Femur (tissue), 1 donor: ENCODE data around the gene MUC3A.
"Not testable (repeated sequence)": the region's sequence is repeated elsewhere in the genome, so short reads cannot be mapped to it uniquely, and the experiment has no call there.

Source experiments
- DNase-seq: peaks from one replicate; pipeline ENCODE4 v3.0.0-alpha.2; 2017

MUC3A gene, protein sequence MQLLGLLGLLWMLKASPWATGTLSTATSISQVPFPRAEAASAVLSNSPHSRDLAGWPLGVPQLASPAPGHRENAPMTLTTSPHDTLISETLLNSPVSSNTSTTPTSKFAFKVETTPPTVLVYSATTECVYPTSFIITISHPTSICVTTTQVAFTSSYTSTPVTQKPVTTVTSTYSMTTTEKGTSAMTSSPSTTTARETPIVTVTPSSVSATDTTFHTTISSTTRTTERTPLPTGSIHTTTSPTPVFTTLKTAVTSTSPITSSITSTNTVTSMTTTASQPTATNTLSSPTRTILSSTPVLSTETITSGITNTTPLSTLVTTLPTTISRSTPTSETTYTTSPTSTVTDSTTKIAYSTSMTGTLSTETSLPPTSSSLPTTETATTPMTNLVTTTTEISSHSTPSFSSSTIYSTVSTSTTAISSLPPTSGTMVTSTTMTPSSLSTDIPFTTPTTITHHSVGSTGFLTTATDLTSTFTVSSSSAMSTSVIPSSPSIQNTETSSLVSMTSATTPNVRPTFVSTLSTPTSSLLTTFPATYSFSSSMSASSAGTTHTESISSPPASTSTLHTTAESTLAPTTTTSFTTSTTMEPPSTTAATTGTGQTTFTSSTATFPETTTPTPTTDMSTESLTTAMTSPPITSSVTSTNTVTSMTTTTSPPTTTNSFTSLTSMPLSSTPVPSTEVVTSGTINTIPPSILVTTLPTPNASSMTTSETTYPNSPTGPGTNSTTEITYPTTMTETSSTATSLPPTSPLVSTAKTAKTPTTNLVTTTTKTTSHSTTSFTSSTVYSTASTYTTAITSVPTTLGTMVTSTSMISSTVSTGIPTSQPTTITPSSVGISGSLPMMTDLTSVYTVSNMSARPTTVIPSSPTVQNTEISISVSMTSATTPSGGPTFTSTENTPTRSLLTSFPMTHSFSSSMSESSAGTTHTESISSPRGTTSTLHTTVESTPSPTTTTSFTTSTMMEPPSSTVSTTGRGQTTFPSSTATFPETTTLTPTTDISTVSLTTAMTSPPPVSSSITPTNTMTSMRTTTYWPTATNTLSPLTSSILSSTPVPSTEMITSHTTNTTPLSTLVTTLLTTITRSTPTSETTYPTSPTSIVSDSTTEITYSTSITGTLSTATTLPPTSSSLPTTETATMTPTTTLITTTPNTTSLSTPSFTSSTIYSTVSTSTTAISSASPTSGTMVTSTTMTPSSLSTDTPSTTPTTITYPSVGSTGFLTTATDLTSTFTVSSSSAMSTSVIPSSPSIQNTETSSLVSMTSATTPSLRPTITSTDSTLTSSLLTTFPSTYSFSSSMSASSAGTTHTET (N-terminal part only)

DNA sequence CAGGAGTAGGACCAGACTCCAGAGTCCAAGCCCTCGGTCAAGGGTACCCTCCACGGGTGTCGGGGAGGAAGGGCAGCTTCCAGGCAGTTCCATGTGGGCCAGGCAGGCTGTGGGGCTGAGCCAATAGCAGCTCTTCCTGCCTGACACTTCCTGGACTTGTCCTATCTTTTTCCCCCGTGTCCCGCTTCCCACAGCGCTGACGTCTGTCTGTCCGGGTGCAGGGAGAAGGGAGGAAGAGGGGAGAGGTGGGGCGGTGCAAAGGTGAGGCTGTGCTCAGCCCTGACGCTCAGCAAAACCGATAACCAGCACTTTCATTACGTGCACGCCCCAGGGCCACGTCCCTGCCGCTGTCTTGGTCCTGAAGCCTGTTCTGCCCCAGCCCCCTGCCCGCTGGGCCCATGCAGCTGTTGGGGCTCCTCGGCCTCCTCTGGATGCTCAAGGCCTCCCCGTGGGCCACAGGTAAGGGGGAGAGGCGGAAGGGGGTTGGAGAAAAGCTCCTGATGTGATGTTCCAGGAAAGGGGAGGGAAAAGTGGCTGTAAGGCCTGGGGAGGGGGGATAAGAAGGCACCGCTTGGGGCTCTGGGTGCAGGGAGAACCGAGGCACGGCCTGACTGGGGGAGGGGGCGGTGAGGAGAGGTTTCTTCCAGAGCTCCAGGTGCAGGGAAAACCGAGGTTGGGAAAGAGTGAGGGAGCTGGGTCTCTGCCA lies at the start of gene MUC3A:
Gene MUC3A, plus strand, starts transcription at position 308 of the 706 bp plus-strand sequence. Its CDS starts 91 bp downstream, at position 399.
- no peak for DNase-seq

DNA sequence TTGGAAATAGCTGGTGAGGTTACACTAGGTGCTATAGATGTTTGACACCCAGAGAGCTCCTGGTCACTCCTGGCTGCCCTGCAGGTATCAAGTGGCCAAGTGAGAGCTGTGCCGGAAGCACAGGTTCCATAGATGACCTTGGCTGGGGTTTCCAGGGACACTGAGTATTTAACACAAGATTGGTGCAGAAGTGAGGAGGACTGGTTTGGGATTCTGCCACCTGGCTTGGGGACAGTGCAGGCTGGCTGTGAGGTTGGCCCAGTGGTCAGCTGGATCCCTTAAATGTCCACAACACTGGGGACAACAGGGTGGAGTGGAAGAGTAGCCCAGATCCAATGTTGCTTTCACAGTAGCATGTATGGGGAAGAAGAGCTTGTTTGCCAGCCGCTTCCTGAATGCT lies 48.4 kb upstream of the MUC3A start:
- DNase-seq, result no peak

DNA sequence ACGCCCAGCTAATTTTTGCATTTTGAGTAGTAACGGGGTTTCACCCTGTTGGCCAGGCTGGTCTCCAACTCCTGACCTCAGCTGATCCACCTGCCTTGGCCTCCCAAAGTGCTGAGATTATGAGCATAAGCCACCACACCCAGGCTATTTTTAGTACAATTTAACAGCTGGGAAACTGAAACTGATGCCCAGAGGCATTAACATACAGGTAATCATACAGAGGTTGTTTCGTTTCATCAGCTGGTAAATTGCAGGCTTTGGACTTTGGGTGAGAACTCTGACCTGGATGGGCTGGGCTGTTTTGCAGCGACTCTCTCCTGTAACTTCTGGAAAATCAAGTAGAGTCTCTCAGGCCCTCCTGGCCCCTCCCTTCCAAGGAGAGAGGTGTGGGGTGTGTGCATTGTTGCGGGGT lies 47.4 kb upstream of the MUC3A start:
- no peak for DNase-seq

DNA sequence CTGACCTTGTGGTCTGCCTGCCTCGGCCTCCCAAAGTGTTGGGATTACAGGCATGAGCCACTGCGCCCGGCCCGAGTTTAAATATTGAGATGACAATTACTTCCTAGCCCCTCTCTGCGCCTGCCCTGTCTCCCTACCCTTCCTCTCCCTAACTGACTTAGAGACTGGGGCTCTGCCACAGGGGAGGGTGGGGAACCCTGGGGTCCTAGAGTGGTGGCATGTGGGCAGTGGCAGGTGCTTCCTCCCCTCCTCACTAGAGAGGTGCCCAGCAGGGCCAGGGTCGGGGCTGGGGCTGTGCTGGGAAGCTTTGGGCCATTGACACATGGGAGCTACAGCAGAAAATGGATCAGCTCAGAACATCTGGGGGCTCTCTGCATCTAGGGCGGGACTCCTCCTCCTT lies 46.7 kb upstream of the MUC3A start:
- no peak for DNase-seq

DNA sequence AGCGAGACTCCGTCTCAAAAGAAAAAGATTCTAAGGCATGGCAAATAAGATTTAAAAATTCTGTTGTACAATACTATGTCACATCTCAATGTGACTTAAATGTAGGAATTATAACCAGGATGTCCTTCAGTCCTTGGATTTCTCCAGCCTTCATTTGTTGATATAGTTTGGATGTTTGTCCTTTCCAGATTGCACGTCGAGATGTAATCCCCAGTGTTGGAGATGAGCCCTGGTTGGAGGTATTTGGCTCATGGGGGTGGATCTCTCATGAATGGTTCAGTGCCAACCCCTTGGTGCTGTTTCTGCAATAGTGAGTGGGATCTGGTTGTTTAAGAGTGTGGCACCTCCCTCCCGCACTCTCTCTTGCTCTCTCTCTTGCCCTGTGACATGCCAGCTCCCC lies 40.8 kb upstream of the MUC3A start:
- no peak for DNase-seq

DNA sequence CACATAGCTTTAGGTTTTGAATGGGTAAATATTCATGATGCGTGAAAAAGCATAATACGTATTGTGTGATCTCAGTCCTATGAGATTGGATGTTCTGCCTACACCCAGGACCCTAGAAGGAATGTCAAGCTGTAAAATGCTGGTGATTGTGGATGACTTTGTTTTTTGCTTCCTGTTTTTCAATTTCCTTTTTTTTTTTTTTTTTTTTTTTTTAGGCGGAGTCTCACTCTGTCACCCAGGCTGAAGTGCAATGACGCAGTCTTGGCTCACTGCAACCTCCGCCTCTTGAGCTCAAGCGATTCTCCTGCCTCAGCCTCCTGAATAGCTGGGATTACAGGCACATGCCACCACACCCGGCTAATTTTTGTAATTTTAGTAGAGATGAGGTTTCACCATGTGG lies 38.9 kb upstream of the MUC3A start:
- DNase-seq, result not testable (repeated sequence)

DNA sequence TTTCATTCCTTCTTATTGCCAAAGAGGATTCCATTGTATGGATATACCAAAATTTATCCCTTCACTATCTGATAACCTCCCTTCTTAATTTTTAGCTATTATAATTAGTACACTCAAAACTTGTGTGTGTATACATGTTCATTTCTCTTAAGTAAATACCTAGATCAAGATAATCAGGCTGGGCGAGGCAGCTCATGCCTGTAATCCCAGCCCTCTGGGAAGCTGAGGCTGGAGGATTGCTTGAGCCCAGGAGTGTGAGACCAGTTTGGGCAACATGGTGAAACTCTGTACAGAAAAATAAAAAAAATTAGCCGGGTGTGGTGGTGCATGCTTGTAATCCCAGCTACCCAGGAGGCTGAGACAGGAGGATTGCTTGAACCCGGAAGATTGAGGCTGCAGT lies 37.9 kb upstream of the MUC3A start:
- no peak for DNase-seq

DNA sequence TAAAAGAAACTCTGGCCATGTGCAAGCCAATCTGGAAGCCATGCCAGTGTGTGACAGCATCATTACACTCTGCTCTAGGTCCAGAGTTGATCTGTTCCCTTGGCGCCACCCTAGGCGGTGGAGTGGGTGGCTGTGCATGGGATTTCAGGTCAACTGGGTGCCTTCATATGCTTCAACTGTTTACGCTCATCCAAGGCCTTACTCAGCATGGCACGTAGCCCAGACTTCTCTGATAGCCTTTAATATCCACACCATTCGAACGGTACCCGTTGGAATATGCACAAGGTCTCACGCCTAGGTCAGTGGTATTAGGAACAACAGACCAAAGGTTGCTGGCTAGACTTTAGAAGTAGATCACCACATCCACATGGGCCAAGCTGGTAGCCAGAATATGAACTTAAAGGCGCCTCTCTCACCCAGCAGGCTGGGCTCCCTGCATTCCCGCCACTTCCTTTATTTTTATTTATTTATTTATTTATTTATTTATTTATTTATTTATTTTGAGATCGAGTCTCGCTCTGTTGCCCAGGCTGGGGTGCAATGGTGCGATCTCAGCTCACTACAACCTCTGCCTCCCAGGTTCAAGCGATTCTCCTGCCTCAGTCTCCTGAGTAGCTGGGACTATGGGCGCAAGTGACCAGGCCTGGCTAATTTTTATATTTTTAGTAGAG lies 35.0 kb upstream of the MUC3A start:
- DNase-seq, result no peak

DNA sequence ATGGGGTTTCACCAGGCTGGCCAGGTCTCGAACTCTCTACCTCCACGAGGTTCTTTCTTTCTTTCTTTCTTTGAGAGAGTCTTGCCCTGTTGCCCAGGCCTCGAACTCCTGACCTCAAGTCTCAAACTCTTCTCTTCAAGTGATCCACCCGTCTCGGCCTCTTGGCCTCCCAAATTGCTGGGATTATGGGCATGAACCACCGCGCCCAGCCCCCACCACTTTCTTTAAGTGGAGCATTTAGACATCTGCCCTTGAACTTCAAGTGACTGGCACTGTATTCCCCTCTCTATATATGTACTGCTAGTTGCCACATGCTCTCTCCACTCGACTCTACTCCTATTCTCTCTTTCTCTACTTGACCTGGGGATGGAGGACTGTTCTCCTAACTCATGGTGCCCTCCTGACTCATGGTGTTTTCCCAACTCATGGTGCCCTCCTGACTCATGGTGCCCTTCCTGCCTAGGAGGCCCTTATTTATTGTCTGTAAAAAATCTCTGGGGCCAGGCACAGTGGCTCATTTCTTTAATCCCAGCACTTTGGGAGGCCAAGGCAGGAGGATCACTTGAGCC lies 34.4 kb upstream of the MUC3A start:
- DNase-seq, result no peak

DNA sequence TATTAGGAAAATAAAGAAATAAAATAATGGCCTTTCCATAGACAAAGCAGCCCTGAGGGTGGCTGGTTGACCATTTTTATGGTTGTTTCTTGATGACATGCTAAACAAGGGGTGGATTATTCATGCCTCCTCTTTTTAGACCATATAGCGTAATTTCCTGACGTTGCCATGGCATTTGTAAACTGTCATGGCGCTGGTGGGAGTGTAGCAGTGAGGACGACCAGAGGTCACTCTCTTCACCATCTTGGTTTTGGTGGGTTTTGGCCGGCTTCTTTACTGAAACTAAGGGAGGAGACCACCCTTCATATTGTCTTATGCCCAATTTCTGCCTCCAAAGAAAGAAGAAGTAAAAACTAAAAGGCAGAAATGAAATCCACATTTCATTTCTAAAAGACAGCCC lies 30.0 kb upstream of the MUC3A start:
- DNase-seq, result not testable (repeated sequence)

DNA sequence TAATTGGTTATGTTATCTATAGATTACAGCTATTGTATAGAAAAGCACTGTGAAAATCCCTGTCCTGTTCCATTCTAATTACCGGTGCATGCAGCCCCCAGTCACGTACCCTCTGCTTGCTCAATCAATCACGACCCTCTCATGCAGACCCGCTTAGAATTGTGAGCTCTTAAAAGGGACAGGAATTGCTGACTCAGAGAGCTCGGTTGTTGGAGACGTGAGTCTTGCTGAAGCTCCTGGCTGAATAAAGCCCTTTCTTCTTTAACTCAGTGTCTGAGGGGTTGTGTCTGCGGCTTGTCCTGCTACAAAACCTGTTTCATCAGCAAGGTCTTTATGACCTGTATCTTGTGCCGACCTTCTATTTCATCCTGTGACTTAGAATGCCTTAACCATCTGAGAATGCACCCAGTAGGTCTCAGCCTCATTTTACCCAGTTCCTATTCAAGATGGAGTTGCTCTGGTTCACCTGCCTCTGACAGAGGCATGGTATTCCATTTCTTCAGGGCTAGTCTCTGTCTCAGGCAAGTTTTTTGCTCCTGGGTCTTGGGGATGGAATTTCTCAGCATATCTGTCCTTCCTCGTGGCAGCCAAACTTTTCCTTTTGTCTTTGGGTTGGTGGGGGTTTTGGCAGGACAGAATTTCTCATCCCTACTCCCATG lies 29.4 kb upstream of the MUC3A start:
- not testable (repeated sequence) for DNase-seq

DNA sequence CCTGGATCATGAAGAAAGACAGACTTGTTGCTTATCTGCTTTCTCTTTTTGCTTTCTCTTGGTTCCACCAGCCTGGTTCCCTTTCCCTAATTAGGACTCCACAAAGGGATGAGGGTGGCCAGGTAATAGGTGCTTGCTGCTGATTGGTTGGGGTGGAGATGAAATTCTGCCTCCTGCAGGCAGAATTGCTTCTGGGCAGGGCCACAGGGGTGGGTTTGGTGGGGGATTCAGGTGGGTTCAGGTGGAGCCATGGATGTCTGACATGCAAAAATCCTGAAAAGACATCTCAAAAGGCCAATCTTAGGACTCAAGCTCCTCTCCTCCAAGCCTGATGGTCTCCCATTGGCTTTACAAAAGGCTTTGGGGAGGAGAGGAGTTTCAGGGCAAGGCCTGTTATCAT lies 28.3 kb upstream of the MUC3A start:
- no peak for DNase-seq

DNA sequence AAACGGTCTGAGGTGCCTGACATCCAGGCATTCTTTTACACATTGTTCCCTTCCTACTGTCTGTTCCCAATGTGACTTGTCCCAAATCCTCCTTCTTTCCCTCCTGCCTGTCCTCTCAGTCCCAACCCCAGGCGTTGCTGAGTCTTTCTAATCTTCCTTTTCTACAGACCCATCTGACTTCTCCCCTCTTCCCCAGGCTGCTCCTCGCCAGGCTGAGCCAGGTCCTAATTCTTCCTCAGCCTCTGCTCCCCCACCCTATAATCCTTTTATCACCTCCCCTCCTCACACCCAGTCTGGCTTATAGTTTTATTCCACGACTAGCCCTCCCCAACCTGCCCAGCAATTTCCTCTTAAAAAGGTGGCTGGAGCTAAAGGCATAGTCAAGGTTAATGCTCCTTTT lies 25.7 kb upstream of the MUC3A start:
- DNase-seq, result not testable (repeated sequence)

DNA sequence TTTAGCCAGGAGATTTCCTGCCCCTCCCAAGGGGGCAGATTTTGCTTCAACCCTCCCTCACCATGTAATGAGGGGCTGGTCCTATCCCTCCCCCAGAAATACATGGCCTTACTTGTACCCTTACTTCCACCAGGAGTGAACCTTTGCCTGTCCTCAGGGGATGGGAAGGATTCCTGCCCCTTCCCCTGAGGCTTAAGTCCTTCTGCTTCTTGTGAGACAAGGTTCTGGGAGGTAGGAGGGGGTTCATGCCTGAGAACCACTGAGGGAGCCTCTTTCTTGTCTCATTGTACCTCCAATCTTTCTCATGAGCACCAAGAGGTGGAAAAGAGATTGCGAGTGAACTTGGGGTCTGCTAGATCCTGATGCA lies 19.5 kb upstream of the MUC3A start:
- DNase-seq, result no peak

DNA sequence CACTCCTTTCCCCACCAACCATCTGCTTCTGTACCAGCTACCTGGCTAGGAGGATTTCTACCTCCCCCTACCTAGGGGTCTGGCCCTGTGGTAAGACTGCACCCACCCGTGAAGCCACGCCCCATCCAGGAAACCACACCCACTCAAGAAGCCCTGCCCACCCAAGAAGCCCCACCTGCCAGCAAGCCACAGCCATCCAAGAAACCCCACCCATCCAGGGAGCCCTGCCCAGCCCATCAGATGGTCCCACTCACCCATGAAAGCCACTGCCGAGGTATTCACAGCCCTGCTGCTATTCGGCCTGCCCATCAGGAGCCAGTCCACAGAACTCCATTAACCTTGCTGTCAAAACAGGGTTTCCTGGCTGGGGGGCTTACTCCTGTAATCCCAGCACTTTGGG lies 15.6 kb upstream of the MUC3A start:
- no peak for DNase-seq

DNA sequence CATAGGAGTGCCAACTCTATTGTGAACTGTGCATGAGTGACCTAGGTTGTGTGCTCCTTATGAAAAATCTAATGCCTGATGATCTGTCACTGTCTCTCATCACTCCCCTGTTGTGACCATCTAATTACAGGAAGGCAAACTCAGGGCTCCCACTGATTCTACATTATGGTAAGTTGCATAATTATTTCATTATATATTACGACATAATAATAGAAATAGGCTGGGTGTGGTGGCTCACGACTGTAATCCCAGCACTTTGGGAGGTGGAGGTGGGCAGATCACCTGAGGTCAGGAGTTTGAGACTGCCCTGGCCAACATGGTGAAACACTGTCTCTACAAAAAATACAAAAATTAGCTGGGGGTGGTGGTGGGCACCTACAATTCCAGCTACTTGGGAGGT lies 14.0 kb upstream of the MUC3A start:
- DNase-seq, result not testable (repeated sequence)

DNA sequence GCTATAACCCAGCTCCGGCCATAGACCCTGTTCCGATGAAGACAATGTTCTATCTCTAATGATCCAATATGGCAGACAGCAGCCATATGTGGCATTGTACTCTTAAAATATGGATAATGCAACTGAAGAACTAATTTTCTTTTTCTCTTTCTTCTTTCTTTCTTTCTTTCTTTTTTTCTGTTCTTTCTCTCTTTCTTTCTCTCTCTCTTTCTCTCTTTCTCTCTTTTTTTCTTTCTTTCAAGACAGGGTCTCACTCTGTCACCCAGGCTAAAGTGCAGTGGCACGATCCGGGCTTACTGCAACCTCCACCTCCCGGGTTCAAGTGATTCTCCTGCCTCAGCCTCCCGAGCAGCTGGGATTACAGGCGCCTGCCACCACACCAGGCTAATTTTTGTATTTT lies 13.2 kb upstream of the MUC3A start:
- not testable (repeated sequence) for DNase-seq

DNA sequence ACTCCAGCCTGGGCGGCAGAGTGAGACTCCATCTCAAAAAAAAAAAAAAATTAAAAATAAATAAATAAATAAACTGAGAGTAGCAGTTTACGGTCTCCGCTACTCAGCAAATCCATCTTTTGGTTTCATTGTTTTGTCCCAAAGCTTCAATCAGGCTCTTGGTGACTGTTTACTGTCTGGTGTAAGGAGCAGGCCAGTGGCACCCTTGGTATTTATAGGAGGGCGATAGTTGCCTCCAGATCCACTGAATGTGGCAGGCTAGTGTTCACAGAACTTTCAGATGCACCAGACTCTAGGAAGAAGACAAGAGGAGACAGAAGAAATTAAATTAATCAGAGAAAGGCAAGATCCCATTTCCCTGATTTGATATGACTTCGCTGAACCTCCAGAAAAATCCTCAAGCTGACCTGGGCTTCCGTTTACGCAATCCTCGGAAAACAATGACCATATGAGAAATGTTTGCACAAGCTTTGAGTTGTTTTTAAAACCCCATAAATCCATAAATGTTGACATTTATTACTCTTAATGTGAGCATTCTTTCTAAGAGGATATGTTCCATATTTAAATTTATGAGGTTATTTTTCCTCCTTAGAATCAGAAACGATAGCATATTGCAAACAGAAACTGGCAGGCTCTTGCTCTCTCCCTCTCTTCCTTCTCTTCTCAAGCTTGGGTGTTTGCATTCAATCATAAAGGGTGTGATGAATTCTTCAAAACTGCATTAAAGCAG lies 7.1 kb upstream of the MUC3A start:
- no peak for DNase-seq

DNA sequence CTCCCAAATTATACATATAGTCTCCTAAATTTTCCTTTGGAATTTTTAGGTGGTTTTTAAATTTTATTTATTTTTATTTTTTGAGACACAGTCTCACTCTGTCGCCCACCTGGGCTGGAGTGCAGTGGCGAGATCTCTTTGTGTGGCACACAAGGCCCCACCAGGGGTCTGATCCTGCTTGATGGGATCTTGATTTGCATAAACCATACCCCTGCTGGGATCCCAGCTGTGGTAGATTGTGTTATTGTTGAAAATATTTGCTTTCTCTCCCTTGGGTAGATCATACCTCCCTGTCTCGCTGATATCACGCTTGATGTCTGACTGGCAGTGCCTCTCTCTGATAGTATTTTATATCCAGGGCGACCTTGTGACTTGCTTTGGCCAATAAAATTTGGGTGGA lies 5.6 kb upstream of the MUC3A start:
- DNase-seq, result no peak

DNA sequence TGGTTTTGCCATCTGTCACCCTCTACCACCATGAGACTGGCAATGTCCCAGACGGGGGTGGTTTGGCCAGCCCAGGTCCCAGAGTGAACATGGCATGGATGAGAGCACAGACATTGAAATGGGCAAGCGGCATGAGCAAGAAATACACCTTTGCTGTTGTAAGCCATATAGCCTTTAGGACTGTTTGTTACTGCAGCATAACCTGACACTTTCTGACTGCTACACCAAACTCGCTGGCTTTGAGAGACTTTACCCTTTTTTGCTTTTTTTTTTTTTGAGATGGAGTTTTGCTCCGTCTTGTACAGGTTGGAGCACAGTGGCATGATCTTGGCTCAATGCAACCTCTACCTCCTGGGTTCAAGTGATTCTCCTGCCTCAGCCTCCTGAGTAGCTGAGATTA lies 5.2 kb upstream of the MUC3A start:
- no peak for DNase-seq
